ENCODE data around the gene E4F1.

Gene E4F1

GRCh38 chr16:2205104-2205966 lies 18.1 kb upstream of the E4F1 start, which contains the start of gene MLST8:
TSS of gene MLST8 (plus strand) at chr16:2205454. CDS start at chr16:2206086, 632 bp downstream.
- DNase-seq (ENCODE audit: extremely low read depth in 1 of 2, low read depth in 1 of 2): peak; percentile 70 to 88

GRCh38 chr16:2205967-2206313 lies 17.5 kb upstream of the E4F1 start:
- DNase-seq (ENCODE audit: extremely low read depth in 1 of 2, low read depth in 1 of 2): no peak

- no peak for DNase-seq (ENCODE audit: extremely low read depth in 1 of 2, low read depth in 1 of 2)
Measured at GRCh38 chr16:2206420-2206779, 17.0 kb upstream of the E4F1 start.

- no peak for DNase-seq (ENCODE audit: extremely low read depth in 1 of 2, low read depth in 1 of 2)
Measured at GRCh38 chr16:2206780-2207433, 16.5 kb upstream of the E4F1 start.

GRCh38 chr16:2207872-2208271 lies 15.5 kb upstream of the E4F1 start:
- DNase-seq (ENCODE audit: extremely low read depth in 1 of 2, low read depth in 1 of 2): no peak

GRCh38 chr16:2208308-2208707 lies 15.1 kb upstream of the E4F1 start:
- no peak for DNase-seq (ENCODE audit: extremely low read depth in 1 of 2, low read depth in 1 of 2)

- DNase-seq (ENCODE audit: extremely low read depth in 1 of 2, low read depth in 1 of 2): no peak
Measured at GRCh38 chr16:2208772-2209171, 14.6 kb upstream of the E4F1 start.

- no peak for DNase-seq (ENCODE audit: extremely low read depth in 1 of 2, low read depth in 1 of 2)
Measured at GRCh38 chr16:2209258-2210008, 14.0 kb upstream of the E4F1 start.

- DNase-seq (ENCODE audit: extremely low read depth in 1 of 2, low read depth in 1 of 2): no peak
Measured at GRCh38 chr16:2210009-2210332, 13.4 kb upstream of the E4F1 start.

GRCh38 chr16:2210386-2211365 lies 12.7 kb upstream of the E4F1 start, which contains the start of gene BRICD5:
TSS of gene BRICD5 (minus strand) at chr16:2210863. CDS start at chr16:2210833, 30 bp downstream.
- no peak for DNase-seq (ENCODE audit: extremely low read depth in 1 of 2, low read depth in 1 of 2)

GRCh38 chr16:2211923-2212347 lies 11.5 kb upstream of the E4F1 start:
- no peak for DNase-seq (ENCODE audit: extremely low read depth in 1 of 2, low read depth in 1 of 2)

GRCh38 chr16:2212362-2213324 lies 10.7 kb upstream of the E4F1 start:
- no peak for DNase-seq (ENCODE audit: extremely low read depth in 1 of 2, low read depth in 1 of 2)

- DNase-seq (ENCODE audit: extremely low read depth in 1 of 2, low read depth in 1 of 2): no peak
Measured at GRCh38 chr16:2213817-2214718, 9.3 kb upstream of the E4F1 start.

GRCh38 chr16:2214719-2214968 lies 8.7 kb upstream of the E4F1 start, which contains the start of gene PGP:
TSS of gene PGP (minus strand) at chr16:2214840. CDS start at chr16:2214777, 63 bp downstream.
- DNase-seq (ENCODE audit: extremely low read depth in 1 of 2, low read depth in 1 of 2): no peak

GRCh38 chr16:2216330-2216729 lies 7.1 kb upstream of the E4F1 start:
- no peak for DNase-seq (ENCODE audit: extremely low read depth in 1 of 2, low read depth in 1 of 2)

- DNase-seq (ENCODE audit: extremely low read depth in 1 of 2, low read depth in 1 of 2): no peak
Measured at GRCh38 chr16:2223942-2224486, 623 bp downstream of the E4F1 start.

GRCh38 chr16:2226245-2226793 lies 2.9 kb downstream of the E4F1 start:
- DNase-seq (ENCODE audit: extremely low read depth in 1 of 2, low read depth in 1 of 2): no peak

GRCh38 chr16:2226918-2227317 lies 3.5 kb downstream of the E4F1 start:
- DNase-seq (ENCODE audit: extremely low read depth in 1 of 2, low read depth in 1 of 2): no peak

Measured in activated CD8-positive, alpha-beta memory T cell treated with anti-CD3 and anti-CD28 coated beads for 1 hour (primary cell).